NT2/D1 (cell line): ENCODE measurements around the gene HECTD1.
A peak's percentile ranks its signal among the peaks of the same experiment; 100 is the strongest.

ENCODE experiments used
- DNase-seq: peaks from one replicate; pipeline ENCODE4 v3.0.0-alpha.2; 2011; ENCODE audit warnings: low read depth, low spot score
- H3K27me3 ChIP-seq: 2 replicates; pipeline ENCODE4 v1.6.0; 2011; ENCODE audit warnings: mild to moderate bottlenecking; ENCODE audit not compliant: insufficient read length, insufficient read depth
- H3K36me3 ChIP-seq: 2 replicates; pipeline ENCODE4 v1.6.1; 2011; ENCODE audit warnings: mild to moderate bottlenecking, low read length, mixed read lengths; ENCODE audit not compliant: insufficient read depth, insufficient read length
- H3K4me1 ChIP-seq: 2 replicates; pipeline ENCODE4 v1.5.1; 2011; ENCODE audit not compliant: insufficient read depth, insufficient read length
- H3K4me3 ChIP-seq: 2 replicates; pipeline ENCODE4 v1.5.1; 2011; ENCODE audit warnings: low read depth; ENCODE audit not compliant: insufficient read length
- H3K9ac ChIP-seq: 2 replicates; pipeline ENCODE4 v1.6.0; 2011; ENCODE audit warnings: low read depth; ENCODE audit not compliant: insufficient read length
- H3K9me3 ChIP-seq: 2 replicates; pipeline ENCODE4 v1.5.1; 2011; ENCODE audit warnings: mild to moderate bottlenecking, low read length; ENCODE audit not compliant: insufficient read depth
- SUZ12 ChIP-seq: IDR thresholded peaks from 2 replicates; pipeline ENCODE4 v1.6.1; 2011; ENCODE audit not compliant: insufficient read length, insufficient read depth; ENCODE audit errors: extremely low read depth
- YY1 ChIP-seq: IDR thresholded peaks from 2 replicates; pipeline ENCODE4 v1.6.1; 2011; ENCODE audit not compliant: insufficient read length, insufficient read depth
- ZNF274 ChIP-seq: IDR thresholded peaks from 2 replicates; pipeline ENCODE4 v1.6.1; 2011; ENCODE audit warnings: mild to moderate bottlenecking, low read depth, low read length

HECTD1 gene

GRCh38 chr14:31222834-31223233, 15.2 kb upstream of the HECTD1 start:
- H3K36me3 ChIP-seq: no peaks in the 10 kb centered on the region
- no peak overlapping the region for H3K4me3 ChIP-seq
- H3K9me3 ChIP-seq: no peaks in the 10 kb centered on the region
- TF ChIP-seq ZNF274 (no peak), YY1 (no peak), SUZ12 (no peak)
- DNase-seq: no peak
- no peak overlapping the region for H3K9ac ChIP-seq
- no peaks in the 10 kb centered on the region for H3K4me1 ChIP-seq
- H3K27me3 ChIP-seq: no peaks in the 10 kb centered on the region

DNA sequence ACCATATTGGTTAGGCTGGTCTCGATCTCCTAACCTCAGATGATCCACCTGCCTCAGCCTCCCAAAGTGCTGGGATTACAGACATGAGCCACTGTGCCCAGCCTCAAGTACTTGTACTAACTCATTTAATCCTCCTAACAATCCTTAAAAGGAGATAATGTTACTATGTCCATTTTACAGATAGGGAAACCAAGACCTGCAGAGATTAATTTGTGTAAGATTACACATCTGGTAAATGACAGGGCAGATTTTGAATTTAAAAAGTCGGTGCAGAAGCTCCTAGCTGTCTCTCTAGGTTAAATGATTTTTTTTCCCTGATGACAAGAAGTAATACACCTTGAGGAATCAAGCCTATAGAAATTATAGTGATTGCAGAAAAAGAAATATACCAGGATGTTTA, 13.7 kb upstream of the HECTD1 start:
- Histone ChIP-seq H3K9me3 (no peaks in the 10 kb centered on the region), H3K4me1 (no peaks in the 10 kb centered on the region), H3K27me3 (no peaks in the 10 kb centered on the region), H3K36me3 (no peaks in the 10 kb centered on the region), H3K9ac (no peak overlapping the region), H3K4me3 (no peak overlapping the region)
- no peak for DNase-seq
- TF ChIP-seq YY1 (no peak), ZNF274 (no peak), SUZ12 (no peak)

- H3K4me1 ChIP-seq: no peaks in the 10 kb centered on the region
- TF ChIP-seq YY1: no peak
- no peak for TF ChIP-seq SUZ12
- no peak for TF ChIP-seq ZNF274
- no peak overlapping the region for H3K9ac ChIP-seq
- H3K4me3 ChIP-seq: no peak overlapping the region
- H3K27me3 ChIP-seq: no peaks in the 10 kb centered on the region
- no peaks in the 10 kb centered on the region for H3K9me3 ChIP-seq
- no peaks in the 10 kb centered on the region for H3K36me3 ChIP-seq
- DNase-seq: no peak
Observed at GRCh38 chr14:31219169-31219568, 11.6 kb upstream of the HECTD1 start.

DNA sequence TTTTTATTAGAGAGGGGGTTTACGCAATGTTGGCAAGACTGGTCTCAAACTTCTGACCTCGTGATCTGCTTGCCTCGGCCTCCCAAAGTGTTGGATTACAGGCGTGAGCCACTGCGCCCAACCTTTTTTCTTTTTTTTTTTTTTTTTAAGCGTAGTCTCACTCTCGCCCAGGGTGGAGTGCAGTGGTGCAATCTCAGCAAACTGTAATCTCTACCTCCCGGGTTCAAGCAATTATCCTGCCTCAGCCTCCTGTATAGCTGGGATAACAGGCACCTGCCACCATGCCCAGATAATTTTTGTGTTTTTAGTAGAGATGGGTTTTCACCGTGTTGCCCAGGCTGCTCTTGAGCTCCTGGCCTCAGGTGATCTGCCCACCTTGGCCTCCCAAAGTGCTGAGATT, 8.8 kb upstream of the HECTD1 start:
- TF ChIP-seq YY1 (no peak), SUZ12 (no peak), ZNF274 (no peak)
- Histone ChIP-seq H3K4me1 (no peaks in the 10 kb centered on the region), H3K36me3 (no peaks in the 10 kb centered on the region), H3K9me3 (no peaks in the 10 kb centered on the region), H3K9ac (no peak overlapping the region), H3K4me3 (no peak overlapping the region), H3K27me3 (no peaks in the 10 kb centered on the region)
- DNase-seq: no peak

- DNase-seq: no peak
- Histone ChIP-seq H3K4me3 (no peak overlapping the region), H3K27me3 (no peaks in the 10 kb centered on the region), H3K36me3 (no peaks in the 10 kb centered on the region), H3K4me1 (no peaks in the 10 kb centered on the region), H3K9ac (no peak overlapping the region), H3K9me3 (no peaks in the 10 kb centered on the region)
- TF ChIP-seq YY1: no peak
- TF ChIP-seq ZNF274: no peak
- no peak for TF ChIP-seq SUZ12
Observed at GRCh38 chr14:31212893-31213292, 5.3 kb upstream of the HECTD1 start.

DNA sequence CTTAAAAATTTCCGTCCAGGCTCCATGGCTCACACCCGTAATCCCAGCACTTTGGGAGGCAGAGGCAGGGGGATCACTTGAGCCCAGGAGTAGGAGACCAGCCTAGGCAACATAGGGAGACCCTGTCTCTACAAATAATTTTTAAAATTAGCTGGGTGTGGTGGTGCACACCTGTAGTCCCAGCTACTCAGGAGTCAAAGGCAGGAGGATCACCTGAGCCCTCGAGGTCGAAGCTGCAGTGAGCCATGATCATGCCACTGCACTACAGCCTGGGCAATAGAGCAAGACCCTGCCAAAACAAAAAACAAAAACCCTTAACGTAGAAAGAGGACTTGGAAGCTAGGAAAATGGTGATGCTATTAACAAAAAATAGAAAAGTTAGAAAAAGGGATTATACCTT, 2.0 kb upstream of the HECTD1 start:
- H3K36me3 ChIP-seq: peaks cover 4% of the 10 kb centered on the region
- no peak overlapping the region for H3K4me3 ChIP-seq
- no peaks in the 10 kb centered on the region for H3K9me3 ChIP-seq
- no peak overlapping the region for H3K9ac ChIP-seq
- no peaks in the 10 kb centered on the region for H3K4me1 ChIP-seq
- TF ChIP-seq SUZ12 (no peak), YY1 (no peak), ZNF274 (no peak)
- H3K27me3 ChIP-seq: no peaks in the 10 kb centered on the region
- DNase-seq: no peak

DNA sequence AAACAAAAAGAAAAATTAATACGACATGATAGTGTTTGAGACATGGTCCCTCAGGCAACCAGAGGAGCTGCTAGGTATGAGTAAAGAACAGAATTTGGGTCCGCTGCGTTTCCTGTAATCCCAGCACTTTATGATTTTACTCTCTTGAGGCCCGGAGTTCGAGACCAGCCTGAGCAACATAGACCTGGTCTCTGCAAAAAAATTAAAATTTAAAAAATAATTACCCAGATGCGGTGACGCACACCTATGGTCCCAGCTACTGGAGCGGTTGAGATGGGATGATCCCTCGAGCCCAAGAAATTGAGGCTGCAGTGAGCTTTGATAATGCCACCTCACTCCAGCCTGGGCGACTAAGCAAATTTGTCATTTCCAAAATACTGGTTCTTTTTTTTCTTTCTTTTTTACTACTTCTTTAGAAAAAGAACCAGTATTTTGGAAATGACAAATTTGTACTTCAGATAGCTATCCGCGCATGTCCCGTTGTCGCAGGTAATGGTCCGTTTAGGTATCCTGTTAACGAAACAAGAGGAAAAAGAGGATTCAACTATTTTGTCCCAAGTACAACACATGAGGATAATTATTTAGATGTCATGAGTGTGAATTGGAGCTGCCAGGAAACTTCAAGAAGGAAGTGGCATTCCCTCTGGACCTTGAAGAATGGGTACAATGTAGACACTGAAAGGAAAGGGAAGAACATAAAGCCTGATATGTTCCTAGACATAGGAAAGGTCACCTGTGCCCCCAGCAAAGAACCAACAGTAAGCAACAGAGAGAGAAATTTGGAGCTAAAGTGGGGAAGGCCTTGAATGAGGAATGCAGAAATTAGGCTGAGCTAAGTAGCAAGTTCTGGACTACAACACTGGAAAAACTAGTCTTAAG, 1.2 kb upstream of the HECTD1 start:
- Histone ChIP-seq H3K9ac (peak overlapping the region; percentile 93), H3K4me3 (peak overlapping the region; percentile 80), H3K36me3 (peaks cover 9% of the 10 kb centered on the region), H3K27me3 (no peaks in the 10 kb centered on the region), H3K4me1 (no peaks in the 10 kb centered on the region), H3K9me3 (no peaks in the 10 kb centered on the region)
- no peak for DNase-seq
- TF ChIP-seq ZNF274 (no peak), SUZ12 (no peak), YY1 (no peak)
